Measurements from ENCODE around the gene PRKD1.

Gene PRKD1

DNA sequence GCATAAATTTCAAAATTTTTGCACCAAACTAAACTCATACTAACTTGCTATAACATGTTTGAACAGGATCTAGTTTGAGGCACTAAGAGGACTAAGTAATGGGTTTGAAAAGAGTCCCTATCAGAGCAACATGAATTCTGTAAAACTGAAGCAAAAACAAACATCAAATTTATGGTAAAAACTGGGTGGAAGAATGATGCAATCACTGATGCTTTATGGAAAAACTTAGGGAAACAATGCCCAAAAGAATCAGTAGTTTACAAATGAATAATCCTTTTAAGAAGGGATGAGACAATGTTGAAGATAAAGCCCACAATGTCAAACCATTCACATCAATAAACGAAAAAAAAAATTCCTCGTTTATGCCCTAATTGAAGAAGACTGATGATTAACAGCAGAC, 88.9 kb downstream of the PRKD1 start:
- no peak for DNase-seq (ENCODE audit: low spot score)

DNA sequence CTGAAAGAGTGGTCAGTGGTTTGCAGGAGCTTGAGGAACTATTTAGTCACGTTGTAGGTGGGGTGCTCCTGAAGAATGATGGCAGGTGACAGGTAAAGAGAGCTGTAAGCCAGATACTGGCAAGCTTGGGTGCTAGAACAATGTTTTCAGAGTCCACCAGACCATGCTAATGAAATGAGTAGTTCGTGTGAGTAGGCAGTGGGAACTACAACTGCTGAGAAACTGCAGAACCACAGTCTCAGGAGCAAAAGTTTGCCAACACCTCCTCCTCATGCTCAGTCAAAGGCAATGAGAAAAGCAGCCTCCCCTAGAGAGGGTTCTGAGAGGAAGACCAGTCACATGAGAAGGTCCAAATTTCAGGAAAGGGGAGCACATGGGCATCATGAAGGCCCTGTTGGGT, 91.3 kb downstream of the PRKD1 start:
- DNase-seq (ENCODE audit: low spot score) = no peak

DNA sequence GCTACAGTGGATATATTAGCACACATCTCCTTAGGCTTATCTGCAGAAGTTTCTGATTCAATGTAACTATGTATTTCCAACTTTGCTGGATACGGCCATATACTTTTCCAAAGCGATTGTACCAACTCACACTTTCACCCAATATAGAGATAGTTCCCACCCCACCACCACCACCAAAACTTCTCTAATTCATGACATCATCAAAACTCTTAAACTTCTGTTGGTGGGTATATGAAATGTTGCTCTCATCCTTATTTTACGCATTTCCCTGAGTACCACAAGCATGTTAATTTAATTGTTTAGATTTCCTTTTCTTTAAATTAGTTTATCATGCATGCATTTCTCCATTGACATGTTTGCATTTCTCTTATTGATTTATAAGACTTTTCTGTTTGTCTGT, 95.6 kb downstream of the PRKD1 start:
- no peak for DNase-seq (ENCODE audit: low spot score)

GRCh38 chr14:29829851-29830250, 97.8 kb downstream of the PRKD1 start:
- DNase-seq (ENCODE audit: low spot score) = no peak

DNA sequence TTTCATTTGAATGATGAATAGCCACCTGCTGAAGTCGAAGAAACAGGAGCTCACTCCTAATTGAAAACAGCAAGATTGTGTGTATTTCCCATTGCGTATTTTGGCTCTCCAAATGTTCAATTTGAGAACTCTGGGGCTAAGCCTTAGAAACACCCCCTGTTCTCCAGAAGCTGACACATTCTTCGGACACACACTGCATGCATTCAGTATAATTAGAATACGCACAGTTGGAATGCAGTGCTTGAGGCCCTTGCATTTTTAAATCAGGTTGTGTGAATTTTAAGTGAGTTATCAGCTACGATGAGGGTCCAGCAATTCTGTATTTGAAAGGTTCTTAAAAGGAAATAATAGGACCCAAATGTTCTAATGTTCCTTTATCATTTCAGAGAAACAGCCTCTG, 103.8 kb downstream of the PRKD1 start:
- no peak for DNase-seq (ENCODE audit: low spot score)

- DNase-seq (ENCODE audit: low spot score) = no peak
These were observed 105.3 kb downstream of the PRKD1 start for GRCh38 chr14:29822430-29822709.

DNA sequence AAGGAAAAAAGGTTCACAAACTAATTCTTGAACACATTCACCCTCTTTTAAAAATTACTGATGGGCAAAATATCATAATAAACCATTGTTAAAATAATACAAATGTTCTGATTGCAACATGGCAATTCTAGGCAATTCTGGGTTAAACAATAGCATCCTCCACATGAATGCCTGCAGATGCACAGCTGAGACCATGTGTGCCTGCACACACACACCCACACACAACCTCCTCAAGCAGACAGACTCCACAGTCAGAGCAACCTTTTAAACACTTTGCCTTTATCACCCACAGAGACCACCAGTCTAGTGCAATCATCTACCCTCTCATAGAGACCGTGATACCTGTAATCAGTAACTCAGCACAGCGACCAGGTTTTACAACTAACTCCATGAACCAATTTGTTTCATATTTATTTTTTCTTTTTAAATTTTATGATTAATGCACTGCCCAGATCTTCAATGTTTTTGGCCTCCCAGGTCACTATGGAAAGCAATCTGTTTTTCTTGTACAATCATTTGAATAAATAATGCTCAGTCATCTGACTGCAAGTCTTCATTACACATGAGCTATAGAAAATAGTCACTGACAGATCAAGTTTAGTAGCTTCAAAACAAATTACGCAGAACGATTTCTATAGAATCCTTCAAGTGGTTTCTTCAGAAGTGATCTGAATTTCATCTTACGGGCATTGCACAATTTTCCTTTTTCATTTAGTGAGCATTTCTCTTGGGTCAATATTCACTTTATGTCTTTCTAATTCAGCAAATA, 105.8 kb downstream of the PRKD1 start:
- no peak for DNase-seq (ENCODE audit: low spot score)

GRCh38 chr14:29821242-29821641, 106.4 kb downstream of the PRKD1 start:
- no peak for DNase-seq (ENCODE audit: low spot score)

DNA sequence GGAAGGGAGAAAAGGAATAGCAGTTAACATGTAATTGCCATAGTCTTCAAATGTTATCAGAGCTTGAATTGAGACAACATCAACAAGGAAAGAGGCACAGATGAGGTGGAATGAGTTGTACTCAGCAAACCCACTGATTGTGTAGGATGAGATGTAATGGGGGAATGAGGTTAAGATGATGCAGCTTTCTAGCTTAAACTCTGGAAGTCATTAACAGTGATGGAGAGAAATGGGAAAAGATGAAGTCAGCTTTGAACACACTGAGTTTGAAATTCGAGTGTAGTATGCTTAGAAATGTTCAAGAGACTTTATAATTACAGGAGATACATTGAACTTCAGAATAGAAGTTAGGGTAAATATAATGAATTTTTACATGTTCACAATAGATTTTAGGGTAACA, 106.9 kb downstream of the PRKD1 start:
- no peak for DNase-seq (ENCODE audit: low spot score)

- DNase-seq (ENCODE audit: low spot score) = no peak
These were observed 109.8 kb downstream of the PRKD1 start for GRCh38 chr14:29817767-29818405.

DNA sequence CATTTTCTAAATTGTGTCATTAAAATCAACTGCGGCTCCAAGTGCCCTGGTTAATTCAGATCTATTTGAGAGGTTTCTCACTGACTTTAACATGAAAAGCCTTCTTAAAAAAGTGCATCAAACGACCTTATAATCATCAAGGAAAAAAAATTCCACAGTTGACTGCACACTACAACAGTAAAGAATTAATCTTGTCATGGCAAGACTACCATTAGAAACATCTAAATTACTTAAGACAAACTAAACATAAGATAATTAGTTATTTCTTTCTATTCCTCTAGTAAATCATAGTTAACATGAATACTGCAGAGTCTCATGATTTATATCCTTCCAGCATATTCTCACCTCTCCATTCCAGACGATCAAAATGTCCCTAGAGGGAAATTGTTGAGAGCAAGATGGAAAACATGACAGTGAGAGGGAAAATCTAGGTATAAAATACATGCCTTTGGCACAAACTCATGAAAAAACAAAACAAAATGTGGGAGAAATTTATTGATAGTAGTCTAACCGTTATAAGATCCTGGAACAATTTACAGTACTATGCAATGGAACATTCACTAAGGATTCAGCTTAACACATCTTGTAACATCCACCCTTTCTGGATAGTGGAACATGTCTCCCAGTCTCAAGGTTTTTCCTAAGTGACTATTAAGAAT, 112.5 kb downstream of the PRKD1 start:
- DNase-seq (ENCODE audit: low spot score) = no peak

DNA sequence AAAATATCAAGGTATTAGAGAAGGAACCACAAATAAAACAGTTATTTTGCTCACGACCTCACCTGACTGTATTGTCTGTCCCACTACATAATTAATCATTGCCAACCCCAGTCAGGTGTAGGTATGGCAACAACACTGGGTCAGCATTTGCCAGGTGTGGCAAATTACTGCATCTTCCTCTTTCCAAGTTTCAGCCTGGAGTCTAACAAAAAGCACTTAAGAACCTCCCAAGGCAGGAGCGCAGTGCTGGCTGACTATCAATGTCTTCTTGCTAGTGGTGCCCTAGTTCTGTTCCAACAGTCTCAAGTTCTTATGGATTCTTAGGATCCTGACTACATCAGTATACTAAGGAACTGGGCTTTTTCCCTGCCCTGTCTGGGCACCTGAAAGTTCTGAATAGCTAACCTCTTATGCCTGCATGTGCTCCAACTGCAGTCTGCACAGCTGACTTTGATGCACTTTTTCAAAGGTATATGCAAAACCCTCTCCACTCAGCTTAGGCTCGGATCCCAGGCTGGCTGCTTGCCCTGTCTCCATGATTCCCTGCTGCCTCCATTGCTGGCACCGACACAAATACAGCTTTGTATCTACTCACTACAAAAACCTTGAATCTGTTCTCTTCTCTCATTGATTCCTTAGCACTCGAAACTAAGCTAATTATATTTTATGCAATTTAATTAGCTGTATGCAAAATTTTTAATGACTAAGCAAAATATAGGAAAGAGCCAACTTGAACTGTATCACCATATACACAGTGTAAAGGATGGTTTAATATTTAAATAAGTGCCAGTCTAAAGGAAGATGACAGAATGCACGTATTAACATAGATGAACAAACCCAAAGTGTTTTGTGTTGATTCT, 113.3 kb downstream of the PRKD1 start:
- no peak for DNase-seq (ENCODE audit: low spot score)

GRCh38 chr14:29810682-29811081, 117.0 kb downstream of the PRKD1 start:
- no peak for DNase-seq (ENCODE audit: low spot score)

DNA sequence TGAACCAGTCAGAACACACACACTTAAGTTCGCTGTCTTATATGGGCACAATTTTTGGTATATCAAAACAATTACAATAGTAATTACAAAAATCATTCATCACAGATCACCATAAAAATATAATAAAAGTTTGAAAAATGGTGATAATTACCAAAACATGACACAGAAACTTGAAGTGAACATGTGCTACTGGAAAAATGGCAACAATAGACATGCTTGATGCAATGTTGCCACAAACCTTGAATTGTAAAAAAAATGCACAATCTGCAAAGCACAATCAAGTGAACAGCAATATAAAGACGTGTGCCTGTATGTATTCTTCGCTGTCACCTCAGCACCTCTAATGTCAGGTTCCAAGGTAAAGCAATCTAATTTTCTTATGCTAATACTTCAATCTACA, 117.6 kb downstream of the PRKD1 start:
- DNase-seq (ENCODE audit: low spot score) = no peak

- DNase-seq (ENCODE audit: low spot score) = no peak
These were observed 121.5 kb downstream of the PRKD1 start for GRCh38 chr14:29806124-29806517.

DNA sequence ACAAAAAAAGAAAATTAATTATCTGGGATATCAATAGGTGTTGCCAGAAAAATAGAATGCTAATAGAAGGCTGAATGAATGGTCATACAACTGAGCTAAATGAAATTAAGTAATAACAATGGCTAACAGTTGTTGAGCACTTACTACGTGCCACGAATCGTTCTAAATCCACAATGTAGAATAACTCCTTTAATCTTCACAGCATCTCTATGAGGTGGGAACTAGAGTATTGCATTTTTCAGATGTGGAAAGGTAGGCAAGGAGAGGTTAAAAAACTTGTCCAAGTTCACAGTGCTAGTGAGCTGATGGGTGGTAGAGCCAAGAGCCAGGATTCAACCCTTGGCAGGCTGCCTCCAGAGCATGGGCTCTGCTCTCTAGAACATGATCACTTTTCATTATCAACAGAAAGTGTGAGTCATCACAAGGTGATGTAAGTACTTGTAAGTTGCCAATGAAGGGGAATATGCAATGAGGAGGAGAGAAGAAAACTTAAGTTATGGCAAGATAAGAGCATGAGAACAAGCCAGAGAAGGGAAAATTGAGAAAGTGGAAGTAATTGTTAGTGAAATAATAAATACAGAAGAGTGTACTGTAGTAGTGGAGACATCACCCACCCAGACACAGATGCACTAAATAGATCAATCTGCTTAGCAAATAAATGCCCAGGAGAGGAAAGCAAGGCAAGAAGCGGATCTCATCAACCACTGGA, 122.1 kb downstream of the PRKD1 start:
- no peak for DNase-seq (ENCODE audit: low spot score)

DNA sequence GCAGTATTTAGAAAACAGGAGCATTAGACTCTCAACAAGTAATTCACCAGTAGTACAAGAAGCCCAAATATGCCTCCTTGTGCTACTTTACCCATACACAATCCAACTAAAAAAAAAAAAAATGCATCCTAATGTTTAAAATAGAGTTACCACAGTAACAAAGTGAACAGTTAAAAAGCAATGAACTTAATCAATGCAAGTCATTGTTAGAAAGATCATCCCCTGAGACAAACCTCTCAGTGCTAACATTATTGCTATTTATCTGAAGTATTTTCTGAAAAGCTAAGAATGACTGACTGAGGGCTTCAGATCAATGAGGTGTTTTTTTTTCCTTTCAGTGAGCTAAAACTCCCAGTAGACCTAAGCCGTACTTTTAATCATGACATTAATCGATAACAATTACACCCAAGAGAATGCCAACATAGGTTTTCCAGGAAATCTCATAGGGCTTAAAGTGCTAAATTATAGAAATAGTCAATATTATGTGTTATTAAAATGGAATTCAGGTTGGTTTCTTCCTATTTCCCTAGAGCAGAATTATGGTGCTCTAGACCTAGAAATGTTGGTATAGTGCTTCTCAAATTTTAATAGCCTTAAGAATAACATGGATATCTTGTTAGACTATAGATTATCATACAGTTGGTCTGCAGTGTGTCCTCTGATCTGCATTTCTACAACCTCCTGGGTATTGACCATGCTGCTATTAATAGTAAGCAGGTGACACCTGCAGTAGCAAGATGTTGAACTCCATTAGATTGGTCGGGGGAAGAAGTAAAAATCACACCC, 123.0 kb downstream of the PRKD1 start:
- no peak for DNase-seq (ENCODE audit: low spot score)

GRCh38 chr14:29803045-29803444, 124.6 kb downstream of the PRKD1 start:
- no peak for DNase-seq (ENCODE audit: low spot score)

- no peak for DNase-seq (ENCODE audit: low spot score)
These were observed 125.4 kb downstream of the PRKD1 start for GRCh38 chr14:29802211-29802610.

- DNase-seq (ENCODE audit: low spot score) = no peak
These were observed 126.7 kb downstream of the PRKD1 start for GRCh38 chr14:29800961-29801360.

DNA sequence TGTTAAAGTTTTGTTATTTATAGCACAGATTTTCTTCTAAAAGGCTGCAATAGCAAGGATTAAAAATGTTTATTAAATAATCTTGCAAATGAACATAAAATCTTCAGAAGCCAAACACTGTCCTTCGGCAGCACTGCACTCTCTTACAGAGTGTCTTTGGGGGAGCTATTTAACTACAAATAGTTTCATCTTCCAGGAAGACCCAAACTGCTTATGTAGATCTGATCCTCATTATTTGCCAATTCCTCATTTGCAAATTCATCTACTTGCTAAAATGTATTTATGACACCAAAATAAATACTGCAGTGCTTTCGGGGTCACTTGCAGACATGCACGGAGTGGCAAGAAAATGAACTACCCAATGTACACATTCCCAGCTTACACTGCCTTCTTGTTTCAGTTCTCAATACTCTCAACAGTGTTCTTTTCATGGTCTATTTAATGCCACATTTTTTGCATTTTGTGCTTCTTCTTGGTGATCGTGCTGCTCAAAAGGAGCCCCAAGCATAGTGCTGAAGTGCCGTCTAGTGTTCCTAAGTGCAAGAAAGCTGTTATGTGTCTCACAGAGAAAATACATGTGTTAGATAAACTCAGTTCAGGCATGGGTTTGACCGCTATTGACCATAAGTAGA, 128.1 kb downstream of the PRKD1 start:
- no peak for DNase-seq (ENCODE audit: low spot score)

Data from activated CD4-positive, alpha-beta T cell treated with anti-CD3 and anti-CD28 coated beads, Interleukin-2, Interleukin-4, amounts not matched to agents 100 ng/mL and 50 ng/mL, durations not matched to agents 16 hours and 8 hours (primary cell).